G401 (cell line): ENCODE data around the gene BLM. TPM values are rescaled to one million over a fixed set of nuclear protein-coding genes. Genes with fewer than 3 reads are reported as not detected.
A peak's percentile ranks its signal among the peaks of the same experiment; 100 is the strongest.
"Not testable (repeated sequence)": the region's sequence is repeated elsewhere in the genome, so short reads cannot be mapped to it uniquely, and the experiment has no call there.

Experiments
- DNase-seq: peaks from one replicate; pipeline ENCODE4 v3.0.0-alpha.2; 2015; ENCODE audit warnings: low spot score
- in situ Hi-C: cut with HindIII; loops from 2 replicates; pipeline ENCODE4 v1.10.0; 2016; ENCODE audit warnings: low sequenced_read_pairs, mixed read lengths
- total RNA-seq: library from RNA; depleted of rRNA; stranded (reverse); fragments of >200 nt; shearing (Covaris generic); gene quantifications from 2 replicates; pipeline ENCODE4 v1.2.3, GENCODE V29; 2014; rRNA removed

BLM gene
- 19.0 and 25.7 TPM in 2 replicates for total RNA-seq

DNA sequence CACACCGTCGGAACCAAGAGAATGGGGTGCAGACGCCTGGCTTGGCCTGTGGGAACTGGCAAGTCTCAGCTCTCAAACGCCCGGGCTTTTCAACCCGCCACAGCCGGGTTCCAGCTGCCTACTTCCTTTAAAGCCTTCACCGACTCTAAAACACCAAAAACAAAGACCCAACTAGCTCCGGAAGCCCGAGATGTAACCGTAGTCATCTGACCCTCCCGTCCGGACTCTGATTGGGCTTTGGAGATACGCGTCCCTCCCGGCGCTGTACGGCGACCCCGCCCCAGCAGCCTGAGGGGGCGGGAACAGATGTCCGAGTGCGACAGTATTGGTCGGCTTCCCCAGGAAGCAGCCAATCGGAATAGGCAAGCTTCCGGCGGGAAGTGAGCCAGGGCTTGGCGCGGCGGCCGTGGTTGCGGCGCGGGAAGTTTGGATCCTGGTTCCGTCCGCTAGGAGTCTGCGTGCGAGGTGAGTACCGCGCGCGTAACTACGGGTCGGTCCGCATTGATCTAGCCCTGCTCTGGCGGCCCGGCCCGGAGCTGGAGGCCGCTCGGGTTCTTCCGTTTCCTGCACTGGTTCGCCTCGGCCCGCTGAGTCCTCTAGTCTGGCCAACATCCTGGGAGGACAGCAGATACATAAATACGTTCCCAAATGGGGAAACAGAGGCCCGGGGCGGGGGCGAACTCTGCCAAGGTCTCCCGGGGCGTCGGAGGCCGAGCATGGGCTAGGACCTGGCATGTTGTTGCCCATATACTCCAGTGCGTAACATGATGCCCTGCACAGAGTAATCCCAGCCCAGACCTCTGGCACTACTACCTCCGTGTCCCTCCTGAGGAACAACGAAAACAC, at the start of gene BLM:
BLM (plus strand) TSS at position 371 of the 846 bp plus-strand sequence. CDS start 30,047 bp downstream, outside the sequence.
- in situ Hi-C loops: no loop called here
- DNase-seq: peak; percentile 98

DNA sequence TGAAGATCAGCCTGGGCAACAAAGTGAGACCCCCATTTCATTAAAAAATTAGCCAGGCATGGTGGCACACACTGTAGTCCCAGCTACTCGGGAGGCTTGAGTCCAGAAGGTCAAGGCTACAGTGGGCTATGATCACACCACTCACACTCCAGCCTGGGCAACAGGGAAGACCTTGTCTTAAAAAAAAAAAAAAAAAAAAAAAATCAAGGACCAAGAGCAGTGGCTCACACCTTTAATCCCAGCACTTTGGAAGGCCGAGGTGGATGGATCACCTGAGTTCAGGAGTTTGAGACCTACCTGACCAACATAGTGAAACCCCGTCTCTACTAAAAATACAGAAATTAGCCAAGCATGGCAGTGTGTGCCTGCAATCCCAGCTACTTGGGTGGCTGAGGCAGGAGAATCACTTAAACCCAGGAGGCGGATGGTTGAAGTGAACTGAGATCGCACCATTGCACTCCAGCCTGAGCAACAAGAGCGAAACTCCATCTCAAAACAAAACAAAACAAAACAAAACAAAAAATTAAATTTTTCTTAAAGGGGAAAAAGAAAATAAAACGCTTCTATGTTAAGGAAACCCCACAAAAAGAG, 49.3 kb upstream of the BLM start:
- in situ Hi-C loops, DNase-seq: not testable (repeated sequence)

GRCh38 chr15:90670631-90671030, 46.5 kb upstream of the BLM start:
- DNase-seq, in situ Hi-C loops: not testable (repeated sequence)

DNA sequence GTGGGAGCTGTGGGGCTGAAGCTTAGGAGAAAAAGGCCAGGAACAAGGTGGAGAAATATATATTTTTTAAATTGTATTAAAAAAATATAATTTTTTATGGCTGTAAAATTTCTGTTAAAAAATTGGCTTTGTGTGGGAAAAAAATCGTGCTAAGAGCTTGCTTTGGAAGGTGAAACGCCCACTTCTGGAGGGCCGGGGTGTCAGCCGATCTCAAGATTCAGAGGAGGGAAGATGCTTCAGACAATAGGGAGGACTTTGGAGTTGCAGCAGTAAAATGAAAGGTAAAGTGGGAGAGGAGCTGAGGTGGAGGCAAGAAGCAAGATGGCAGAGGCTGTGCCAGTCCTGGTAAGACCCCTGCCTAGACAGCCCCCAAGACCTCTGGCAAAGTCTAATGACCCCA, 45.9 kb upstream of the BLM start:
- DNase-seq: no peak
- in situ Hi-C loops: no loop called here

GRCh38 chr15:90673357-90673756, 43.8 kb upstream of the BLM start:
- in situ Hi-C loops, DNase-seq: not testable (repeated sequence)

- in situ Hi-C loops: no loop called here
- no peak for DNase-seq
Observed at GRCh38 chr15:90674476-90674875, 42.7 kb upstream of the BLM start.

- in situ Hi-C loops: no loop called here
Observed at GRCh38 chr15:90675464-90675863, 41.7 kb upstream of the BLM start.

GRCh38 chr15:90677807-90678790, 39.0 kb upstream of the BLM start:
- no peak for DNase-seq
- in situ Hi-C loops: no loop called here

More at GRCh38 chr15:90675464-90675863, 41.7 kb upstream of the BLM start:
- no peak for DNase-seq

DNA sequence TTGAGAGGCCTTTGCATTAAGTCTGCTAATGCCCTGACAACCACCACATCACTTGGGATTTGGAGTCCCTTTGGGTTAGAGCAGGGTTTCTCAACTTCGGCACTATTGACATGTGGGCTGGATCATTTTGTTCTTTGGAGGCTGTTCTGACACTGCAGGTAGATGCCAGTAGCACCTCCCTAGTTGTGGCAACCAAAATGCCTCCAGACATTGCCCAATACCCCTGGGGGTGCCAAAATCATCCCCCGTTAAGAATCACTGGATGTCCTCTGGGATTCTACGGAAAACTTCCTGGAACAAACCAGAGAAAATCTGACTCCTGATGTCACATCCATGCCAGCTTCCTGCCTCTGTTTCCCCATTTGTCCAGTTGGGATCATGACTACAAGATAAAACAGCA, 37.2 kb upstream of the BLM start:
- in situ Hi-C loops: no loop called here

GRCh38 chr15:90680371-90680935, 36.7 kb upstream of the BLM start:
- in situ Hi-C loops: no loop called here
- DNase-seq: no peak

More for the DNA sequence above, 37.2 kb upstream of the BLM start:
- DNase-seq: no peak

- DNase-seq: no peak
- in situ Hi-C loops: no loop called here
Observed at GRCh38 chr15:90681056-90681455, 36.1 kb upstream of the BLM start.

DNA sequence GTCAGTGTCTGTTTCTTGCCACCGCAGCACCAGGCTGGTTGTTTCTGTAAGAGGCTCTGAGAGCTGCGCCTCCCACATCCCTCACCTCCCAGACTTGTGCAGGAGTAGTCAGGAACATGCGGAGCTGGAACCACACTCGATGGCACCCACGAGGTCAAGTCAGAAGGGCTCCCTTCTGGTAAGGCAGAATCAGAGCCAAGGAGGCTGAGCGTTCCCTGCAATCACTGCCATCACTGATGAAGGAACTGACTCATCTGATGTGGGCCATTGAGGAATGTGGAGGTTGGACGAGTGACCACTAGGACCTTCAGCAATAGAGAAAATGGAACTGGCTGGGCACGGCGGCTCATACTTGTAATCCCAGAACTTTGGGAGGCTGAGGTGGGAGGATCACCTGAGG, 35.7 kb upstream of the BLM start:
- in situ Hi-C loops: no loop called here
- DNase-seq: no peak

- in situ Hi-C loops: no loop called here
- DNase-seq: no peak
Observed at GRCh38 chr15:90683371-90683770, 33.8 kb upstream of the BLM start.

DNA sequence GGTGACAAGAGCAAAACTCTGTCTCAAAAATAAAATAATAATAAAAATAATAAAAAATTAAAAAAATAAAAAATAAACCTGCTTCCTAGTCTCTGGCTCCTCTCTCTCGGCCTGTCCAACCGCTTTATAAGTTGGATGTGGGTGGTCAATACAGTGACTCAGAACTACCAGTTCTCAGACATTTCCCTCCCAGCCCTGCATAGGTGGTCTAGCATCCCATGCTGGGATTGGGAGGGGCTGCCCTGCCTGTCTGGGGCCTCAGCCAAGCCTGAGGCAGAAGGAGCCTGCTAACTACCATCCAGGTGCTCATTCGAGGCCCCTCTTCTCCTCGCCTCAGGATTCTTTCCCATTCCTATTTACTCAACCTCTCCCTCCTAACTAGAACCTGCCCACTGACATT, 33.3 kb upstream of the BLM start:
- in situ Hi-C loops: no loop called here
- DNase-seq: no peak

GRCh38 chr15:90684281-90684680, 32.9 kb upstream of the BLM start:
- DNase-seq: no peak
- in situ Hi-C loops: no loop called here

DNA sequence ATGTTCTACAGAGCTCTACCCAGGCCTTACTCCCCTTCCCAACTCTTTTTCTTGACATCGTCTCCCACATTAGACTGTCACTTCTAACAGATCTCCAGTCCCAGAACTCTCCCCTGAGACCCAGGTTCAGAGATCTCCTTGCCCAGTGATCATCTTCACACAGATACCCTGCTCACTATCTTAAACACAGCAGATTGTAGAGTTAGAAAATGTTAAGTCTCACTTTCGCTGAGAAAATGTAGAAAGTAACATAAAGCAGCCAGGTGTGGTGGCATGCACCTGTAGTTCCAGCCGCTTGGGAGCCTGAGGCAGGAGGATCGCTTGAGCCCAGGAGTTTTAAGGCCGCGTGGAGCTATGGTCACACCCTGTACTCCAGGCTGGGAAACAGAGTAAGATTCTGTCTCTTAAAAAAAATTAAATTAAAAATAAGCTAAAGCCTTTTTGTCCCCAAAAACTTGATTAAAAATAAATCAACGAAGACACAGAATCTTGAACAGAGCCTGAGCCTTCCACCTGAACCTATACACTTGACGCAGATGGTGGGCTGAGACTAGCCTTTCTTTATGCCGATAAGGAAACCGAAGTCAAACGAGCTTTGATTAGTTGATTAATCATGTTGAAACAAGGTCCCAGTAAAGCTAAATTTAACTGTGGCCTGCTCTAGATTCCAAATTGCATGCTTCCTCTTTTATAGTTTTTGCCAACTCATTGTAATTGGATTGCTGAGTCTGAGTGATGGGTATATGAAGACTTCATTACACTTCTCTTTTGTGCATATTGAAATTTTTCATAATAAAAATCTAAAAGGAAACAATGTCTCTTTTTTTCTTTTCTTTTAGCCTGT, 31.3 kb upstream of the BLM start:
- in situ Hi-C loops: no loop called here
- no peak for DNase-seq

- no peak for DNase-seq
- in situ Hi-C loops: no loop called here
Observed at GRCh38 chr15:90686435-90687218, 30.5 kb upstream of the BLM start.
